Stomach smooth muscle (tissue), 2 donors: ENCODE measurements around the gene AGTR1.

Experiments
- H3K27ac ChIP-seq: one replicate; pipeline ENCODE4 v1.7.0; 2013; ENCODE audit warnings: mild to moderate bottlenecking, low read length, inconsistent platforms
- H3K27me3 ChIP-seq, 2 donors: one replicate each; pipeline ENCODE4 v1.7.0; 2013; ENCODE audit warnings: low read length in 2 of 2; ENCODE audit not compliant: insufficient read depth in 2 of 2, control insufficient read depth in 1 of 2
- H3K36me3 ChIP-seq, 2 donors: one replicate each; pipeline ENCODE4 v1.7.0; 2013; ENCODE audit warnings: low read length in 2 of 2; ENCODE audit not compliant: control insufficient read depth in 2 of 2, insufficient read depth in 2 of 2
- H3K4me1 ChIP-seq: one replicate; pipeline ENCODE4 v1.7.0; 2013; ENCODE audit warnings: low read length; ENCODE audit not compliant: control insufficient read depth, insufficient read depth
- H3K4me3 ChIP-seq, 2 donors: one replicate each; pipeline ENCODE4 v1.7.0; 2013; ENCODE audit warnings: low read length in 2 of 2
- H3K9ac ChIP-seq, 2 donors: one replicate each; pipeline ENCODE4 v1.7.0; 2013; ENCODE audit warnings: low read length in 2 of 2, mild to moderate bottlenecking in 1 of 2
- H3K9me3 ChIP-seq, 2 donors: one replicate each; pipeline ENCODE4 v1.7.0; 2013; ENCODE audit warnings: low read length in 2 of 2; ENCODE audit not compliant: control insufficient read depth in 2 of 2
- donor health status: healthy.
- donor health status: Pancreatic carcinoma.

Gene AGTR1

GRCh38 chr3:148789906-148790305 is 92.2 kb downstream of the AGTR1 start:
- H3K9ac ChIP-seq, result no peak overlapping the region
- no peak overlapping the region for H3K4me3 ChIP-seq
- no peaks in the 10 kb centered on the region for H3K36me3 ChIP-seq
- H3K27ac ChIP-seq, result no peak overlapping the region
- H3K9me3 ChIP-seq, result no peaks in the 10 kb centered on the region
- peaks cover 2% of the 10 kb centered on the region for H3K4me1 ChIP-seq
- no peaks in the 10 kb centered on the region for H3K27me3 ChIP-seq

- Histone ChIP-seq H3K9ac (no peak overlapping the region), H3K4me3 (no peak overlapping the region), H3K27ac (no peak overlapping the region)
Measured at GRCh38 chr3:148790370-148790769, 92.7 kb downstream of the AGTR1 start.

GRCh38 chr3:148790851-148791735 is 93.4 kb downstream of the AGTR1 start:
- peaks cover 2% of the 10 kb centered on the region for H3K4me1 ChIP-seq
- H3K36me3 ChIP-seq, result no peaks in the 10 kb centered on the region
- no peaks in the 10 kb centered on the region for H3K9me3 ChIP-seq
- no peaks in the 10 kb centered on the region for H3K27me3 ChIP-seq
- H3K9ac ChIP-seq, result no peak overlapping the region
- H3K27ac ChIP-seq, result no peak overlapping the region
- H3K4me3 ChIP-seq, result no peak overlapping the region

More at GRCh38 chr3:148790370-148790769, 92.7 kb downstream of the AGTR1 start:
- Histone ChIP-seq H3K9me3 (no peaks in the 10 kb centered on the region), H3K4me1 (peaks cover 2% of the 10 kb centered on the region), H3K27me3 (no peaks in the 10 kb centered on the region), H3K36me3 (no peaks in the 10 kb centered on the region)

- no peak overlapping the region for H3K27ac ChIP-seq
- no peak overlapping the region for H3K4me3 ChIP-seq
- H3K9me3 ChIP-seq, result no peaks in the 10 kb centered on the region
- H3K36me3 ChIP-seq, result no peaks in the 10 kb centered on the region
- no peak overlapping the region for H3K9ac ChIP-seq
- H3K27me3 ChIP-seq, result no peaks in the 10 kb centered on the region
- peaks cover 2% of the 10 kb centered on the region for H3K4me1 ChIP-seq
Measured at GRCh38 chr3:148791920-148792319, 94.2 kb downstream of the AGTR1 start.

- Histone ChIP-seq H3K4me3 (no peak overlapping the region), H3K27ac (no peak overlapping the region), H3K9me3 (no peaks in the 10 kb centered on the region), H3K4me1 (peaks cover 2% of the 10 kb centered on the region), H3K27me3 (no peaks in the 10 kb centered on the region), H3K9ac (no peak overlapping the region), H3K36me3 (no peaks in the 10 kb centered on the region)
Measured at GRCh38 chr3:148792516-148792915, 94.8 kb downstream of the AGTR1 start.
